ENCODE results near the gene TRABD.
"Not testable (repeated sequence)": the region's sequence is repeated elsewhere in the genome, so short reads cannot be mapped to it uniquely, and the experiment has no call there.

The TRABD gene

GRCh38 chr22:50144005-50144614 lies 41.6 kb upstream of the TRABD start:
- no peak overlapping the region for H3K9ac ChIP-seq (ENCODE audit: low read depth in 1 of 2, low read length in 2 of 2)
- H3K4me3 ChIP-seq (ENCODE audit: low read depth in 1 of 2, low read length in 2 of 2): no peak overlapping the region
- H3K27ac ChIP-seq (ENCODE audit: low read depth, low read length): no peak overlapping the region
- peaks cover 5 to 25% of the 10 kb centered on the region in 2 donors for H3K4me1 ChIP-seq (ENCODE audit: control insufficient read depth in 1 of 2, insufficient read depth in 2 of 2, low read length in 2 of 2)
- no peaks in the 10 kb centered on the region for H3K36me3 ChIP-seq (ENCODE audit: control insufficient read depth in 1 of 2, insufficient read depth in 2 of 2, low read length in 2 of 2)
- H3K27me3 ChIP-seq (ENCODE audit: control insufficient read depth in 1 of 2, insufficient read depth in 2 of 2, low read length in 2 of 2): peaks cover 0 to 10% of the 10 kb centered on the region in 2 donors
- no peaks in the 10 kb centered on the region for H3K9me3 ChIP-seq (ENCODE audit: control insufficient read depth in 1 of 2, low read length in 2 of 2)

DNA sequence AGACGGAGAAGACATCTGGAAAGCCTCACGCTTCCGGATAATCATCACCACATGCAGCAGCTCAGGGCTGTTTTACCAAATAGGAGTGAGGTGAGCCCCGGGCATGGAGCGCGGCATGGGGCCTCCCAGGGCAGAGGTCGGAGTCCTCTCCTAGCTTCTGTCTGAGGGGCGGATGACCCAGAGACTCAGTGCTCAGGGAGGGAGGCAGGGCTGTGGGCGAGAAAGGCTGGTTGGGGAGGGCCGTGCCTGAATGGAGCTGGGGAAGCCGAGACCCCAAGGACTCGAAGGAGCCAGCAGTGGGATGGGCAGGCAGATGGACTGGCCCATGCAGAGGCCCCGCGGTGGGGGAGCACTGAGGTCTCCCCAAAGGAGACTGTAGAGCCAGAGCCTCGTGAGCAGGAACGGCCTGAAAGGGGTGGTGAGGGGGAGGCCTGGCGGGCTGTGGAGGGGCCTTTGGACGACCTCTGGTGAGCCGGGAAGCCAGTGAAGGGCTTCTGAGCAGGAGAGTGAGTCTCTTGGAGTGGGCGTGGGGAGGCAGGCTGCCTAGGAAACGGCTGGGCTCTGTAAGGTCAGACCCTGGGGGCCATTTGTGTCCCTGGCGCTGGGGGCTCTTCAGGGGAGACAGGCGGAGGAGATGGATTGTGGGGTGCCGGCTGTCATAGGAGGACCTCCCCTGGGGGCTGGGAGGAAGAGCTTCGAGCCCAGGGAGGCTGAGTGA lies 39.8 kb upstream of the TRABD start:
- no peaks in the 10 kb centered on the region for H3K9me3 ChIP-seq (ENCODE audit: control insufficient read depth in 1 of 2, low read length in 2 of 2)
- H3K4me3 ChIP-seq (ENCODE audit: low read depth in 1 of 2, low read length in 2 of 2): no peak overlapping the region
- H3K27ac ChIP-seq (ENCODE audit: low read depth, low read length): no peak overlapping the region
- H3K27me3 ChIP-seq (ENCODE audit: control insufficient read depth in 1 of 2, insufficient read depth in 2 of 2, low read length in 2 of 2): peaks cover 0 to 10% of the 10 kb centered on the region in 2 donors
- H3K4me1 ChIP-seq (ENCODE audit: control insufficient read depth in 1 of 2, insufficient read depth in 2 of 2, low read length in 2 of 2): peaks cover 0 to 21% of the 10 kb centered on the region in 2 donors
- no peak overlapping the region for H3K9ac ChIP-seq (ENCODE audit: low read depth in 1 of 2, low read length in 2 of 2)
- no peaks in the 10 kb centered on the region for H3K36me3 ChIP-seq (ENCODE audit: control insufficient read depth in 1 of 2, insufficient read depth in 2 of 2, low read length in 2 of 2)

DNA sequence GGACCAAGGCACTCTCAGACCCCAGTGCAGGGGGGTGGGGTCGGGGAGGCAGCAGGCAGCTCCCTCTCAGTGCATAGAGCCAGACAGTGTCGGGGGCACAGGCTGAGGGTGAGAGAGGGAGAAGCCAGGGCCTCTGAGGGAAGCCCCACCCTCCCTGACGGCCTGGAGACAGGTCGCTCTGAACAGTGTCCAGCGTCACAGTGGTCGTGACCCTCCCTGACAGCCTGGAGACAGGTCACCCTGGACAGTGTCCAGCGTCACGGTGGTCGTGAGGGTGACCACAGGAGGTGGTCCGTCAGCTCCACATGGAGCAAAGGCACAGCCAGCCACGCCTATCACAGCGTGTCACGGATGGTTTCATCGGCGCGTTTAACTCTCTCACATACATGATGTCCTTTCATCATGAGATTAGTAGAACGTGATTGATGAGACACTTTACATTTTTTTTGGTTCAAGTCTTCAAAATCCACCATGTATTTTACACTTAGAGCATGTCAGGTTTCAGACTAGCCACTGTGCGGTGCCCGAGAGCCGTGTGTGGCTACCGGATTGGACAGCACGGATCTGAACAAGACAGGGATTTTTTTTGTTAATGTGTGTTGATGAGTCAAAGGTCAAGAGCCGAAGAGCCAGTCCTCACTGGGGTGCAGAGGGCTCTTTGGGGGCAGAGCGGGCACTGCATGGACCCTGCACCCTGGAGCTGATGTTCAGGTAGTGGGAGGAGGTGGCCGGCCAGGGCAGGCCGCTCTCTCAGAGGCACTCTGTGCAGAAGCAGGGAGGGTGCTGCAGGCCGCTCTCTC lies 39.1 kb upstream of the TRABD start:
- Histone ChIP-seq H3K4me3 (ENCODE audit: low read depth in 1 of 2, low read length in 2 of 2) (no peak overlapping the region), H3K36me3 (ENCODE audit: control insufficient read depth in 1 of 2, insufficient read depth in 2 of 2, low read length in 2 of 2) (no peaks in the 10 kb centered on the region), H3K27me3 (ENCODE audit: control insufficient read depth in 1 of 2, insufficient read depth in 2 of 2, low read length in 2 of 2) (peaks cover 0 to 10% of the 10 kb centered on the region in 2 donors), H3K4me1 (ENCODE audit: control insufficient read depth in 1 of 2, insufficient read depth in 2 of 2, low read length in 2 of 2) (peaks cover 0 to 21% of the 10 kb centered on the region in 2 donors), H3K9ac (ENCODE audit: low read depth in 1 of 2, low read length in 2 of 2) (no peak overlapping the region), H3K27ac (ENCODE audit: low read depth, low read length) (no peak overlapping the region), H3K9me3 (ENCODE audit: control insufficient read depth in 1 of 2, low read length in 2 of 2) (no peaks in the 10 kb centered on the region)

DNA sequence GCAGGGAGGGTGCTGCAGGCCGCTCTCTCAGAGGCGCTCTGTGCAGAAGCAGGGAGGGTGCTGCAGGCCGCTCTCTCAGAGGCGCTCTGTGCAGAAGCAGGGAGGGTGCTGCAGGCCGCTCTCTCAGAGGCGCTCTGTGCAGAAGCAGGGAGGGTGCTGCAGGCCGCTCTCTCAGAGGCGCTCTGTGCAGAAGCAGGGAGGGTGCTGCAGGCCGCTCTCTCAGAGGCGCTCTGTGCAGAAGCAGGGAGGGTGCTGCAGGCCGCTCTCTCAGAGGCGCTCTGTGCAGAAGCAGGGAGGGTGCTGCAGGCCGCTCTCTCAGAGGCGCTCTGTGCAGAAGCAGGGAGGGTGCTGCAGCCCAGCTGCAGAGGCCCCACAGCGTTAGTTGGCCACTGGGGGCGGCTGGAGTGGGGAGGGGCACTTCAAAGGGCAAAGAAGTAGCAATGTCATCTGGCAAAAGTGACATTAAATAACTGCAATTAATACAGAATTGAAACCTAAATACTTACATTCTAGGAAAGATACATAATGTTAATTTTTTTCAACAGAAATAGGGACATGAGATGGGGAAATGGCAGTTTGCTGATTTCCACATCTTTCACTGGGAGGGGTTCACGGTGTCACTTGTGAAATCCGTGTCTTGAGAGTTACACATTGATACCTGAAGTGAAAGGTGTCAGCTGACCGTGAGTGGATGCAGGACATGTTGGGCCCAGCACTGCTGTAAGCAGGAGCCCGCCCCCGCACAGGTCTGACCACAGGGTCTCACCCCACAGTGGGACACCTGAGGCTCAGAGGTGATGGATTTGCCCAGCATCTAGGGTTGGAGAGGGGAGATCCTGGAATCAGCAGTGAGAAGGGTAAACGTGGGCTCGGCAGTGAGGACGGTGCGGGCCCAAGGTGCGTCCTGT lies 38.2 kb upstream of the TRABD start:
- H3K4me3 ChIP-seq (ENCODE audit: low read depth in 1 of 2, low read length in 2 of 2); H3K9ac ChIP-seq (ENCODE audit: low read depth in 1 of 2, low read length in 2 of 2); H3K27ac ChIP-seq (ENCODE audit: low read depth, low read length): not testable (repeated sequence)

GRCh38 chr22:50148166-50148500 lies 37.6 kb upstream of the TRABD start:
- Histone ChIP-seq H3K9me3 (ENCODE audit: control insufficient read depth in 1 of 2, low read length in 2 of 2) (no peaks in the 10 kb centered on the region), H3K9ac (ENCODE audit: low read depth in 1 of 2, low read length in 2 of 2) (no peak overlapping the region), H3K36me3 (ENCODE audit: control insufficient read depth in 1 of 2, insufficient read depth in 2 of 2, low read length in 2 of 2) (no peaks in the 10 kb centered on the region), H3K4me1 (ENCODE audit: control insufficient read depth in 1 of 2, insufficient read depth in 2 of 2, low read length in 2 of 2) (peaks cover 0 to 21% of the 10 kb centered on the region in 2 donors), H3K4me3 (ENCODE audit: low read depth in 1 of 2, low read length in 2 of 2) (no peak overlapping the region), H3K27ac (ENCODE audit: low read depth, low read length) (no peak overlapping the region), H3K27me3 (ENCODE audit: control insufficient read depth in 1 of 2, insufficient read depth in 2 of 2, low read length in 2 of 2) (peaks cover 0 to 6% of the 10 kb centered on the region in 2 donors)

More for the DNA sequence above, 38.2 kb upstream of the TRABD start:
- not testable (repeated sequence) for H3K36me3 ChIP-seq (ENCODE audit: control insufficient read depth in 1 of 2, insufficient read depth in 2 of 2, low read length in 2 of 2); H3K9me3 ChIP-seq (ENCODE audit: control insufficient read depth in 1 of 2, low read length in 2 of 2); H3K27me3 ChIP-seq (ENCODE audit: control insufficient read depth in 1 of 2, insufficient read depth in 2 of 2, low read length in 2 of 2)
- H3K4me1 ChIP-seq (ENCODE audit: control insufficient read depth in 1 of 2, insufficient read depth in 2 of 2, low read length in 2 of 2): peaks cover 0 to 21% of the 10 kb centered on the region in 2 donors

DNA sequence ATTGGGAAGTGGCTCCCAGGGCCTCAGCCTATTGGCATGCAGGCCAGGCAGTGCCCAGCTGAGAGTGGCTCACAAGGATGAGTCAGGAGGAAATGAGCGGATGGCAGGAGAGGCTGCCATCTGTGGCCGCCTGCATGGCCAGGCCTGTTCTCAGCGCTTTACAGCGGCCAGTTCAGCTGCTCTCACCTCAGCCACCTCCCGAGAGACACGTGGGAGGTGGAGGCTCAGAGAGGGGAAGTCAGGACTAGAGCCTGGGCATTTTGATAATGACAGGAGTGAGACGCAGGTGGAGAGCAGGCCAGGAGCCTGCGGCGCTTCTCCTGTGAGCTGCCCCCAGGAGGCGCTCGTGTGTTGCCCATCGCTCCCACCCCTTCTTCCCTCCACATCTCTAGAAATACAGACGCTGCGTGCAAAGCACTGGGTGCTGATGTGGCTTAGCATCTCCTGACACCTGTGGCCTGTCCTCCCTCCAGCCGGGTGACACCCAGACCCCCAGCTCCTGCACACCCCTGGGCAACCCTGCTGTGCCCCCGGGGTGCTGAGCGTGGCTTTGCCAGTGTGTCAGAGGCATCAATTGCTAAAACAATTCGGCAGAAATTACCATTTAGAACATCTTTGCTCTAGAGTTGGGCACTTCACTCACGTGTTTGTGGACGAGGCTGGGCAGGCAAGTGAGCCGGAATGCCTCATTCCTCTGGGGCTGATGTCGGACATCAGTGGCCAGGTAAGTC lies 36.6 kb upstream of the TRABD start:
- H3K4me1 ChIP-seq (ENCODE audit: control insufficient read depth in 1 of 2, insufficient read depth in 2 of 2, low read length in 2 of 2): peaks cover 0 to 21% of the 10 kb centered on the region in 2 donors
- no peaks in the 10 kb centered on the region for H3K36me3 ChIP-seq (ENCODE audit: control insufficient read depth in 1 of 2, insufficient read depth in 2 of 2, low read length in 2 of 2)
- H3K27me3 ChIP-seq (ENCODE audit: control insufficient read depth in 1 of 2, insufficient read depth in 2 of 2, low read length in 2 of 2): no peaks in the 10 kb centered on the region
- H3K27ac ChIP-seq (ENCODE audit: low read depth, low read length): no peak overlapping the region
- H3K9me3 ChIP-seq (ENCODE audit: control insufficient read depth in 1 of 2, low read length in 2 of 2): no peaks in the 10 kb centered on the region
- no peak overlapping the region for H3K4me3 ChIP-seq (ENCODE audit: low read depth in 1 of 2, low read length in 2 of 2)
- H3K9ac ChIP-seq (ENCODE audit: low read depth in 1 of 2, low read length in 2 of 2): no peak overlapping the region

GRCh38 chr22:50150161-50151129 lies 35.3 kb upstream of the TRABD start:
- Histone ChIP-seq H3K4me1 (ENCODE audit: control insufficient read depth in 1 of 2, insufficient read depth in 2 of 2, low read length in 2 of 2) (peaks cover 0 to 21% of the 10 kb centered on the region in 2 donors), H3K9me3 (ENCODE audit: control insufficient read depth in 1 of 2, low read length in 2 of 2) (no peaks in the 10 kb centered on the region), H3K4me3 (ENCODE audit: low read depth in 1 of 2, low read length in 2 of 2) (no peak overlapping the region), H3K36me3 (ENCODE audit: control insufficient read depth in 1 of 2, insufficient read depth in 2 of 2, low read length in 2 of 2) (no peaks in the 10 kb centered on the region), H3K27me3 (ENCODE audit: control insufficient read depth in 1 of 2, insufficient read depth in 2 of 2, low read length in 2 of 2) (no peaks in the 10 kb centered on the region), H3K9ac (ENCODE audit: low read depth in 1 of 2, low read length in 2 of 2) (no peak overlapping the region), H3K27ac (ENCODE audit: low read depth, low read length) (no peak overlapping the region)

DNA sequence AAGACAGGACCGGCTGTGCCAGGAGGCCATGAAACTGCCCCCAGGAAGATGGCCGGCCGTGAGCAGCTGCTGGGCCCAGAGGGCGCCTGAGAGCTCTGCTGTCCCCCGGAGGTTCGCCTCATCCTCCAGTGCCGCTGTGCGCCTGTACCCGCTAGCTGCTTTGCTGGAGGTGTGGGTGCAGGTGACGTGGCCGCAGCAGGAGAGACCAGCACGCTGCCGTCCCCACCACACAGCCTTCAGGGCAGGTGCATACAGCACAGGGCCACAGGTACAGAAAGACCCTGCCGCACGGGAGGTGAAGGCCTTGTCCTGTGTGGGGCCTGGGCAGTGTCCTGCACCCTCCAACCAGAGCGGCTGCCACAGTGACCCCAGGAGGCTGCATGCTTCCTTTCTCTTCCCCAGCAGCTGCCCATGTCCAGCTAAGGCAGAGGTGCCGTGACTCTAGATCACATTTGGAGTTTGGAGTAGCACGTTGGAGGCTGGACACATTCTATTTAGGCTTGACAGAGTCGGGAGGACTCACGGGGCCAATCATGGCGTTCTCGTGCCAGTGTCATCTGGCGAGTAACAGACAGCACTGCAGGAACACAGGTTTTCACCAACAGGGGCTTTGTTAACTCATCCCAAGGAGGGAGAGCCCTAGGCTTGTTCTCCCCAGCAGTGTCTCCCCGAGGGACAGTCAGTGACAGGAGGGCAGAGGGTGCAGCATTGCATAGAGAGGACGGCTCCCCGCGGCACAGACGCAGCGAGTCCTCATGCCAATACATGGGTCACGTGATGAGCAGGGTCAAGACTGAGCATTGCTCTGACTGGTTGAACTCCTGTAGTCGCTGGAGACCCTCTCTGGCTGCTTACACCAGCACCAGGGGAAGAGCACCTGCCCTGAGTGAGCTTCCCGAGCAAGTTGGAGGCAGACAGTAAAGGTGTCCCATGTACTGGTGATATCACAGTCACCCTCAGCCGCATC lies 33.9 kb upstream of the TRABD start:
- no peaks in the 10 kb centered on the region for H3K27me3 ChIP-seq (ENCODE audit: control insufficient read depth in 1 of 2, insufficient read depth in 2 of 2, low read length in 2 of 2)
- peaks cover 0 to 8% of the 10 kb centered on the region in 2 donors for H3K4me1 ChIP-seq (ENCODE audit: control insufficient read depth in 1 of 2, insufficient read depth in 2 of 2, low read length in 2 of 2)
- H3K27ac ChIP-seq (ENCODE audit: low read depth, low read length): no peak overlapping the region
- H3K9me3 ChIP-seq (ENCODE audit: control insufficient read depth in 1 of 2, low read length in 2 of 2): no peaks in the 10 kb centered on the region
- H3K36me3 ChIP-seq (ENCODE audit: control insufficient read depth in 1 of 2, insufficient read depth in 2 of 2, low read length in 2 of 2): no peaks in the 10 kb centered on the region
- H3K4me3 ChIP-seq (ENCODE audit: low read depth in 1 of 2, low read length in 2 of 2): no peak overlapping the region
- H3K9ac ChIP-seq (ENCODE audit: low read depth in 1 of 2, low read length in 2 of 2): no peak overlapping the region

Measured in duodenal mucosa (tissue), 2 donors.